ENCODE data around the gene SEC31B. TPM values are rescaled to one million over a fixed set of nuclear protein-coding genes. Genes with fewer than 3 reads are reported as not detected.

SEC31B gene
- total and polyA plus RNA-seq, 9 of the 15 experiments (the other 6 are each of a cell fraction or from before 2014, with no cell fraction given): 0.91 to 7.0 (median 2.4) TPM

DNA sequence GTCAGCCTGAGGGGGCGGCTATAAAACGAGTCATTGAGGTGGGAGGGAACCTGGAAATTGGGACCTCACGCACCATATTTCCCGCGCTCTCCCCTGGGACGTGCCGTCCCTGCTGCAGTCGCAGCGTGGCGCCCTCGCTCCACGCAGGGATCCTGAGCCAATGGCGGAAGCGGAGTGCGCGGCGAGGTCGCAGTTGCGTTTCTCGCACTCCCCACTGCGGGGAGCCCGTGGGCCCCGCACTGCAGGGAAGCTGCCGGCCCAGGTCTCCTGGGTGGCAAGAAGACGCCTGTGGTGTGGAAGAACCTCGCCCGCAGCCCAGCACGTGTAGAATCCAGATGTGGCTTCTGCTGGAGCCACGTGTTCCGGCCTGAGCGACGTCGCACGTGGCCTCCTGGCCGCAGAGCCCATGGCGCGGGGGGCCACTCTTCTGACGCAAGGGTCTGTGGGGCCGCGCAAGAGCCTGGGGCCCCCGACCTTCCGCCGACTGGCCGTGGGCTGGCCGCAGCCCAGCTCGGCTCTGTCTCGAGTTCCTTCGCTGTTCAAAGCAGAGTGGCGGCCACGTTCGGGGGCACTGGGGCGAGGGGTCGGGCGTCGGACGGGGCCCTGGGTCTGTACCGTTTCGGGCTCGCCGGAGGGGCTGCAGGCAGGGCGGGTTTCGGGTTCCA is 42.5 kb upstream of the SEC31B start (continued):
- TF ChIP-seq POU5F1 (IDR thresholded peaks at IDR 0.05; ENCODE audit: borderline replicate concordance, low read depth, low read length, partially characterized antibody) (no peak), POLR2G (IDR thresholded peaks at IDR 0.05; ENCODE audit: low read depth, low read length) (peak; percentile 68), ESRRA (IDR thresholded peaks at IDR 0.05; ENCODE audit: borderline replicate concordance, low read depth) (no peak), SRSF7 (optimal IDR thresholded peaks at IDR 0.05; ENCODE audit: low read depth, low read length) (no peak), NCOR1 (IDR thresholded peaks at IDR 0.05) (no peak), MYNN (IDR thresholded peaks at IDR 0.05) (0 out of 2 replicates have a peak, but pooled peaks have one; percentile 16), MYNN (CRISPR knock-in tag; IDR thresholded peaks at IDR 0.05) (no peak), ZNF766 (CRISPR knock-in tag; conservative IDR thresholded peaks at IDR 0.05) (no peak), HNRNPL (IDR thresholded peaks at IDR 0.05; ENCODE audit: low read depth, low read length) (no peak), ZC3H11A (IDR thresholded peaks at IDR 0.05; ENCODE audit: low read depth, low read length) (no peak), TCF7 (IDR thresholded peaks at IDR 0.05; ENCODE audit: borderline replicate concordance) (0 out of 2 replicates have a peak, but pooled peaks have one; percentile 36), JUND (IDR thresholded peaks at IDR 0.05; ENCODE audit: borderline replicate concordance, low read depth, low read length) (no peak), JUND (tag; IDR thresholded peaks at IDR 0.05; ENCODE audit: borderline replicate concordance, low read depth, low read length) (no peak), SMC3 (conservative IDR thresholded peaks at IDR 0.05; ENCODE audit: insufficient read depth, low read depth, low read length) (peak; percentile 77), BHLHE40 (IDR thresholded peaks at IDR 0.05; ENCODE audit: low read length) (peak; percentile 9; the same call in 1 of the 2 replicates), CCAR2 (IDR thresholded peaks at IDR 0.05; ENCODE audit: low read depth, low read length) (no peak), L3MBTL2 (IDR thresholded peaks at IDR 0.05) (peak; percentile 65; the same call in 1 of the 2 replicates), NEUROD1 (IDR thresholded peaks at IDR 0.05; ENCODE audit: borderline replicate concordance, low read depth, low read length, partially characterized antibody) (no peak), PHB2 (IDR thresholded peaks at IDR 0.05; ENCODE audit: low read depth) (no peak)
- TF ChIP-seq, protein P1, sequence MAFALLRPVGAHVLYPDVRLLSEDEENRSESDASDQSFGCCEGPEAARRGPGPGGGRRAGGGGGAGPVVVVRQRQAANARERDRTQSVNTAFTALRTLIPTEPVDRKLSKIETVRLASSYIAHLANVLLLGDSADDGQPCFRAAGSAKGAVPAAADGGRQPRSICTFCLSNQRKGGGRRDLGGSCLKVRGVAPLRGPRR (CRISPR knock-in tag; IDR thresholded peaks at IDR 0.05): no peak
